GM23338 (cell line): Measurements from ENCODE around the gene CST3. TPM values are rescaled to one million over a fixed set of nuclear protein-coding genes. Genes with fewer than 3 reads are reported as not detected.

ENCODE experiments used
- CREB1 ChIP-seq: fragments of 250-450 bp; sonication (Bioruptor Pico); IDR thresholded peaks from 2 replicates; pipeline ENCODE4 v1.5.0; 2020; ENCODE audit warnings: low read depth, mild to moderate bottlenecking, moderate library complexity
- EZH2 ChIP-seq: fragments of 200-600 bp; sonication (generic); IDR thresholded peaks from one replicate; pipeline ENCODE4 v1.8.0; 2017; ENCODE audit warnings: antibody characterized with exemption, mild to moderate bottlenecking, low read depth; ENCODE audit not compliant: unreplicated experiment
- EZH2phosphoT487 ChIP-seq: fragments of 200-600 bp; sonication (generic); IDR thresholded peaks from one replicate; pipeline ENCODE4 v1.8.1; 2018; ENCODE audit warnings: antibody characterized with exemption; ENCODE audit not compliant: unreplicated experiment
- NANOG ChIP-seq: IDR thresholded peaks from 2 replicates; pipeline ENCODE4 v1.6.1; 2016; ENCODE audit warnings: antibody characterized with exemption, borderline replicate concordance
- ZNF331 ChIP-seq: fragments of 250-450 bp; sonication (Bioruptor Pico); IDR thresholded peaks from 2 replicates; pipeline ENCODE4 v1.5.0; 2020; ENCODE audit warnings: low read depth, mild to moderate bottlenecking, moderate library complexity
- polyA plus RNA-seq: library from polyadenylated mRNA; unstranded; fragments of >200 nt; fragmentation: Nextera tagmentation; extraction: Ambion mirVana; gene quantifications from 2 replicates; pipeline ENCODE4 v1.2.1, GENCODE V29; 2016
- total RNA-seq: library from RNA; depleted of rRNA; stranded (reverse); fragments of >200 nt; shearing (Covaris generic); gene quantifications from 2 replicates; pipeline ENCODE4 v1.2.3, GENCODE V29; 2014
- TF ChIP-seq, protein P1 (sequence below): fragments of 250-450 bp; sonication (Bioruptor Pico); IDR thresholded peaks from 2 replicates; pipeline ENCODE4 v1.5.0; 2020; ENCODE audit warnings: mild to moderate bottlenecking, moderate library complexity
- TF ChIP-seq, protein P2 (sequence below): IDR thresholded peaks from 2 replicates; pipeline ENCODE4 v1.6.1; 2016; ENCODE audit warnings: antibody characterized with exemption
- TF ChIP-seq, protein P3 (sequence below), 2 experiments: fragments of 200-600 bp in 1 of 2; sonication (generic) in 1 of 2; conservative IDR thresholded peaks; 2 replicates each; pipeline versions ENCODE4 v1.5.1 to v1.6.1; 2016 to 2017; ENCODE audit warnings: antibody characterized with exemption in 2 of 2, low read depth in 2 of 2, mild to moderate bottlenecking in 2 of 2, moderate library complexity in 1 of 2

CST3 gene
- total and polyA plus RNA-seq, 2 experiments from 2014 or later, result 51.8 to 71.5 TPM

DNA sequence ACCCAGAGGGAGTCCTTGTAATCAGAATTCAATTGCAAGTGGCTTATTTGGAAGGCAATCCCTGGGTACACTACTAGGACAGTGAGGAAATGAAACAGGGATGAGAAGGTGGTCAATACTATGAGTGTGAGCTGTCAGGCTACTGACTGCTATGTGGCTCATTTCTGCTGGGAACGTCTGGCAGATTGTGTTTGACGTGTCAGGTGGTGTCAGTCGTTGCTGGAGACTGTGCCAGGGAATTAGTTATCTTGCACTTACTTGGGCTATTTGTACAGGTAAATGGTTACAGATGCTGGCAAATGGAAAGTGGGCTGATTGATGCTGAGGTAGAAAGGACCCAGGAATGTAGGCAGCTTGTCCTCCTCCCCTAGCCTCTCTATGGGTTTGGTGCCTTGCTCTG lies 33.7 kb upstream of the CST3 start (continued):
- TF ChIP-seq, protein P1, sequence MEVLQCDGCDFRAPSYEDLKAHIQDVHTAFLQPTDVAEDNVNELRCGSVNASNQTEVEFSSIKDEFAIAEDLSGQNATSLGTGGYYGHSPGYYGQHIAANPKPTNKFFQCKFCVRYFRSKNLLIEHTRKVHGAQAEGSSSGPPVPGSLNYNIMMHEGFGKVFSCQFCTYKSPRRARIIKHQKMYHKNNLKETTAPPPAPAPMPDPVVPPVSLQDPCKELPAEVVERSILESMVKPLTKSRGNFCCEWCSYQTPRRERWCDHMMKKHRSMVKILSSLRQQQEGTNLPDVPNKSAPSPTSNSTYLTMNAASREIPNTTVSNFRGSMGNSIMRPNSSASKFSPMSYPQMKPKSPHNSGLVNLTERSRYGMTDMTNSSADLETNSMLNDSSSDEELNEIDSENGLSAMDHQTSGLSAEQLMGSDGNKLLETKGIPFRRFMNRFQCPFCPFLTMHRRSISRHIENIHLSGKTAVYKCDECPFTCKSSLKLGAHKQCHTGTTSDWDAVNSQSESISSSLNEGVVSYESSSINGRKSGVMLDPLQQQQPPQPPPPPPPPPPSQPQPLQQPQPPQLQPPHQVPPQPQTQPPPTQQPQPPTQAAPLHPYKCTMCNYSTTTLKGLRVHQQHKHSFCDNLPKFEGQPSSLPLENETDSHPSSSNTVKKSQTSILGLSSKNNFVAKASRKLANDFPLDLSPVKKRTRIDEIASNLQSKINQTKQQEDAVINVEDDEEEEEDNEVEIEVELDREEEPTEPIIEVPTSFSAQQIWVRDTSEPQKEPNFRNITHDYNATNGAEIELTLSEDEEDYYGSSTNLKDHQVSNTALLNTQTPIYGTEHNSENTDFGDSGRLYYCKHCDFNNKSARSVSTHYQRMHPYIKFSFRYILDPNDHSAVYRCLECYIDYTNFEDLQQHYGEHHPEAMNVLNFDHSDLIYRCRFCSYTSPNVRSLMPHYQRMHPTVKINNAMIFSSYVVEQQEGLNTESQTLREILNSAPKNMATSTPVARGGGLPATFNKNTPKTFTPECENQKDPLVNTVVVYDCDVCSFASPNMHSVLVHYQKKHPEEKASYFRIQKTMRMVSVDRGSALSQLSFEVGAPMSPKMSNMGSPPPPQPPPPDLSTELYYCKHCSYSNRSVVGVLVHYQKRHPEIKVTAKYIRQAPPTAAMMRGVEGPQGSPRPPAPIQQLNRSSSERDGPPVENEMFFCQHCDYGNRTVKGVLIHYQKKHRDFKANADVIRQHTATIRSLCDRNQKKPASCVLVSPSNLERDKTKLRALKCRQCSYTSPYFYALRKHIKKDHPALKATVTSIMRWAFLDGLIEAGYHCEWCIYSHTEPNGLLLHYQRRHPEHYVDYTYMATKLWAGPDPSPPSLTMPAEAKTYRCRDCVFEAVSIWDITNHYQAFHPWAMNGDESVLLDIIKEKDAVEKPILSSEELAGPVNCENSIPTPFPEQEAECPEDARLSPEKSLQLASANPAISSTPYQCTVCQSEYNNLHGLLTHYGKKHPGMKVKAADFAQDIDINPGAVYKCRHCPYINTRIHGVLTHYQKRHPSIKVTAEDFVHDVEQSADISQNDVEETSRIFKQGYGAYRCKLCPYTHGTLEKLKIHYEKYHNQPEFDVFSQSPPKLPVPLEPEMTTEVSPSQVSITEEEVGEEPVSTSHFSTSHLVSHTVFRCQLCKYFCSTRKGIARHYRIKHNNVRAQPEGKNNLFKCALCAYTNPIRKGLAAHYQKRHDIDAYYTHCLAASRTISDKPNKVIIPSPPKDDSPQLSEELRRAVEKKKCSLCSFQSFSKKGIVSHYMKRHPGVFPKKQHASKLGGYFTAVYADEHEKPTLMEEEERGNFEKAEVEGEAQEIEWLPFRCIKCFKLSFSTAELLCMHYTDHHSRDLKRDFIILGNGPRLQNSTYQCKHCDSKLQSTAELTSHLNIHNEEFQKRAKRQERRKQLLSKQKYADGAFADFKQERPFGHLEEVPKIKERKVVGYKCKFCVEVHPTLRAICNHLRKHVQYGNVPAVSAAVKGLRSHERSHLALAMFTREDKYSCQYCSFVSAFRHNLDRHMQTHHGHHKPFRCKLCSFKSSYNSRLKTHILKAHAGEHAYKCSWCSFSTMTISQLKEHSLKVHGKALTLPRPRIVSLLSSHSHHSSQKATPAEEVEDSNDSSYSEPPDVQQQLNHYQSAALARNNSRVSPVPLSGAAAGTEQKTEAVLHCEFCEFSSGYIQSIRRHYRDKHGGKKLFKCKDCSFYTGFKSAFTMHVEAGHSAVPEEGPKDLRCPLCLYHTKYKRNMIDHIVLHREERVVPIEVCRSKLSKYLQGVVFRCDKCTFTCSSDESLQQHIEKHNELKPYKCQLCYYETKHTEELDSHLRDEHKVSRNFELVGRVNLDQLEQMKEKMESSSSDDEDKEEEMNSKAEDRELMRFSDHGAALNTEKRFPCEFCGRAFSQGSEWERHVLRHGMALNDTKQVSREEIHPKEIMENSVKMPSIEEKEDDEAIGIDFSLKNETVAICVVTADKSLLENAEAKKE (CRISPR knock-in tag), result no peak
- TF ChIP-seq, protein P2, sequence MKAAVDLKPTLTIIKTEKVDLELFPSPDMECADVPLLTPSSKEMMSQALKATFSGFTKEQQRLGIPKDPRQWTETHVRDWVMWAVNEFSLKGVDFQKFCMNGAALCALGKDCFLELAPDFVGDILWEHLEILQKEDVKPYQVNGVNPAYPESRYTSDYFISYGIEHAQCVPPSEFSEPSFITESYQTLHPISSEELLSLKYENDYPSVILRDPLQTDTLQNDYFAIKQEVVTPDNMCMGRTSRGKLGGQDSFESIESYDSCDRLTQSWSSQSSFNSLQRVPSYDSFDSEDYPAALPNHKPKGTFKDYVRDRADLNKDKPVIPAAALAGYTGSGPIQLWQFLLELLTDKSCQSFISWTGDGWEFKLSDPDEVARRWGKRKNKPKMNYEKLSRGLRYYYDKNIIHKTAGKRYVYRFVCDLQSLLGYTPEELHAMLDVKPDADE, result no peak
- TF ChIP-seq EZH2phosphoT487 (no peak), EZH2 (no peak), CREB1 (CRISPR knock-in tag) (no peak), NANOG (no peak), ZNF331 (CRISPR knock-in tag) (no peak)
- TF ChIP-seq, protein P3, sequence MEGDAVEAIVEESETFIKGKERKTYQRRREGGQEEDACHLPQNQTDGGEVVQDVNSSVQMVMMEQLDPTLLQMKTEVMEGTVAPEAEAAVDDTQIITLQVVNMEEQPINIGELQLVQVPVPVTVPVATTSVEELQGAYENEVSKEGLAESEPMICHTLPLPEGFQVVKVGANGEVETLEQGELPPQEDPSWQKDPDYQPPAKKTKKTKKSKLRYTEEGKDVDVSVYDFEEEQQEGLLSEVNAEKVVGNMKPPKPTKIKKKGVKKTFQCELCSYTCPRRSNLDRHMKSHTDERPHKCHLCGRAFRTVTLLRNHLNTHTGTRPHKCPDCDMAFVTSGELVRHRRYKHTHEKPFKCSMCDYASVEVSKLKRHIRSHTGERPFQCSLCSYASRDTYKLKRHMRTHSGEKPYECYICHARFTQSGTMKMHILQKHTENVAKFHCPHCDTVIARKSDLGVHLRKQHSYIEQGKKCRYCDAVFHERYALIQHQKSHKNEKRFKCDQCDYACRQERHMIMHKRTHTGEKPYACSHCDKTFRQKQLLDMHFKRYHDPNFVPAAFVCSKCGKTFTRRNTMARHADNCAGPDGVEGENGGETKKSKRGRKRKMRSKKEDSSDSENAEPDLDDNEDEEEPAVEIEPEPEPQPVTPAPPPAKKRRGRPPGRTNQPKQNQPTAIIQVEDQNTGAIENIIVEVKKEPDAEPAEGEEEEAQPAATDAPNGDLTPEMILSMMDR (conservative IDR thresholded peaks at IDR 0.05; ENCODE audit: low read depth in 2 of 2), result no peak
